GM23338 (cell line): ENCODE data around the gene NINJ1.

Source experiments
- CTCF ChIP-seq, 2 experiments: fragments of 200-600 bp in 1 of 2; sonication (generic) in 1 of 2; conservative IDR thresholded peaks; 2 replicates each; pipeline versions ENCODE4 v1.5.1 to v1.6.1; 2016 to 2017; ENCODE audit warnings: antibody characterized with exemption in 2 of 2, low read depth in 2 of 2, mild to moderate bottlenecking in 2 of 2, moderate library complexity in 1 of 2
- EZH2 ChIP-seq: fragments of 200-600 bp; sonication (generic); IDR thresholded peaks from one replicate; pipeline ENCODE4 v1.8.0; 2017; ENCODE audit warnings: antibody characterized with exemption, mild to moderate bottlenecking, low read depth; ENCODE audit not compliant: unreplicated experiment
- EZH2phosphoT487 ChIP-seq: fragments of 200-600 bp; sonication (generic); IDR thresholded peaks from one replicate; pipeline ENCODE4 v1.8.1; 2018; ENCODE audit warnings: antibody characterized with exemption; ENCODE audit not compliant: unreplicated experiment
- REST ChIP-seq: IDR thresholded peaks from one replicate; pipeline ENCODE4 v1.6.1; 2018; ENCODE audit warnings: antibody characterized with exemption; ENCODE audit not compliant: unreplicated experiment
- STAT1 ChIP-seq: IDR thresholded peaks from one replicate; pipeline ENCODE4 v1.6.1; 2016; ENCODE audit warnings: antibody characterized with exemption; ENCODE audit not compliant: unreplicated experiment

DNA sequence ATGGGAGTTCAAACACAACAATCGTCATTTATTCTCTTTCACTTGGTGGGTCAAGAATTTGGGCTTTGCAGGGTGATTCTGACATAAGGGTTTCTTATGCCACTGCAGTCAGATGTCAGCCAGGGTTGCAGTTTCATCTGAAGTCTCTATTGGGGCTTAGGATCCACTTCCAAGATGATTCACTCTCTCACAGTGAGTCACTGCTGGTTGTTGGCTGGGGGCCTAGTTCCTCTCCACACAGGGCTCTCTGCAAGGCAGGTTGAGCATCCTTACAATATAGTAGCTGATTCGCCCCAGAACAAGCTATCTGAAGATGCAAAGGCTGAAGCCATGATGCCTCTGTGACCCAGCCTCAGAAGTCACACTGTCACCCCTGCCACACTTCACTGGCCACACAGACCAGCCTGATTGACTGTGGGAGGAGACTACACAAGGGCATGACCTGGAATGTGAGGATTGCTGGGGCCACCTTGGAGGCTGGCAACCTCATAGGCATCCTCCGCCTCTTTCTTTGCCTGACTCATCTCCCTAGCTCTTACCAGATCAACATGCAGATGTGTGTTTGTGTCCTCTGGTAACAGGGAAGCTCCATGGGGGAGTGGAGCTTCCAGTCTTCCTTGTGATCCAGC, 42.5 kb downstream of the NINJ1 start:
- TF ChIP-seq CTCF (conservative IDR thresholded peaks at IDR 0.05; ENCODE audit: low read depth in 2 of 2), result no peak
- TF ChIP-seq EZH2, result no peak
- TF ChIP-seq REST, result no peak
- TF ChIP-seq EZH2phosphoT487, result no peak
- TF ChIP-seq STAT1, result no peak
